H9 (cell line): ENCODE measurements around the gene SPPL3. TPM values are rescaled to one million over a fixed set of nuclear protein-coding genes. Genes with fewer than 3 reads are reported as not detected.

Source experiments
- DNase-seq: peaks from one replicate; pipeline ENCODE4 v3.0.0-alpha.2; 2017
- H2AFZ ChIP-seq: one replicate; pipeline ENCODE4 v1.6.1; 2013; ENCODE audit warnings: mild to moderate bottlenecking, low read length, control low read depth, moderate library complexity
- H2AK5ac ChIP-seq: 2 replicates; pipeline ENCODE4 v1.6.1; 2013; ENCODE audit warnings: low read length, control low read depth, mixed read lengths; ENCODE audit not compliant: insufficient read length
- H2BK120ac ChIP-seq: one replicate; pipeline ENCODE4 v1.6.1; 2013; ENCODE audit warnings: low read depth, mild to moderate bottlenecking, low read length, control low read depth, inconsistent platforms; ENCODE audit not compliant: poor library complexity, severe bottlenecking
- H2BK12ac ChIP-seq: 2 replicates; pipeline ENCODE4 v1.6.1; 2013; ENCODE audit warnings: low read length, control low read depth, mixed read lengths, low read depth; ENCODE audit not compliant: insufficient read length
- H2BK15ac ChIP-seq: 2 replicates; pipeline ENCODE4 v1.6.1; 2013; ENCODE audit warnings: low read depth, low read length, control low read depth
- H2BK20ac ChIP-seq: one replicate; pipeline ENCODE4 v1.6.1; 2013; ENCODE audit warnings: low read depth, mild to moderate bottlenecking, low read length, control low read depth, inconsistent platforms; ENCODE audit not compliant: poor library complexity, severe bottlenecking
- H2BK5ac ChIP-seq: 2 replicates; pipeline ENCODE4 v1.6.1; 2013; ENCODE audit warnings: low read length, control low read depth, mixed read lengths; ENCODE audit not compliant: insufficient read length
- H3K14ac ChIP-seq: 2 replicates; pipeline ENCODE4 v1.6.1; 2013; ENCODE audit warnings: low read length, control low read depth; ENCODE audit not compliant: insufficient read depth
- H3K18ac ChIP-seq: 2 replicates; pipeline ENCODE4 v1.6.1; 2013; ENCODE audit warnings: low read depth, mild to moderate bottlenecking, mixed read lengths, low read length, control low read depth; ENCODE audit not compliant: insufficient read length
- H3K23ac ChIP-seq: 2 replicates; pipeline ENCODE4 v1.6.1; 2013; ENCODE audit warnings: low read length, control low read depth, mixed read lengths, low read depth; ENCODE audit not compliant: insufficient read length
- H3K23me2 ChIP-seq: 2 replicates; pipeline ENCODE4 v1.6.1; 2013; ENCODE audit warnings: low read depth, mild to moderate bottlenecking, mixed read lengths, low read length, control low read depth; ENCODE audit not compliant: insufficient read length, poor library complexity, severe bottlenecking
- H3K27ac ChIP-seq: 2 replicates; pipeline ENCODE4 v1.5.1; 2013; ENCODE audit warnings: low read length, control low read depth, mixed read lengths, low read depth; ENCODE audit not compliant: insufficient read length
- H3K27me3 ChIP-seq: 2 replicates; pipeline ENCODE4 v1.6.1; 2013; ENCODE audit warnings: low read length, control low read depth, inconsistent platforms; ENCODE audit not compliant: insufficient read depth
- H3K4ac ChIP-seq: 2 replicates; pipeline ENCODE4 v1.6.1; 2013; ENCODE audit warnings: low read depth, mild to moderate bottlenecking, control low read depth, inconsistent platforms, low read length, moderate library complexity
- H3K4me1 ChIP-seq: 2 replicates; pipeline ENCODE4 v1.6.1; 2013; ENCODE audit warnings: low read length, control low read depth, inconsistent platforms; ENCODE audit not compliant: insufficient read depth
- H3K4me2 ChIP-seq: 2 replicates; pipeline ENCODE4 v1.6.1; 2013; ENCODE audit warnings: low read length, control low read depth, mixed read lengths; ENCODE audit not compliant: insufficient read length, insufficient read depth
- H3K56ac ChIP-seq: 2 replicates; pipeline ENCODE4 v1.6.1; 2013; ENCODE audit warnings: low read depth, mild to moderate bottlenecking, mixed read lengths, low read length, control low read depth; ENCODE audit not compliant: insufficient read length
- H3K79me1 ChIP-seq: 2 replicates; pipeline ENCODE4 v1.6.1; 2013; ENCODE audit warnings: low read depth, mild to moderate bottlenecking, moderate library complexity, low read length, control low read depth, inconsistent platforms; ENCODE audit not compliant: insufficient read depth, poor library complexity, severe bottlenecking
- H3K79me2 ChIP-seq: 2 replicates; pipeline ENCODE4 v1.6.1; 2013; ENCODE audit warnings: low read length, control low read depth, inconsistent platforms; ENCODE audit not compliant: insufficient read depth
- H3K9ac ChIP-seq: 2 replicates; pipeline ENCODE4 v1.6.1; 2013; ENCODE audit warnings: low read length, control low read depth, mixed read lengths; ENCODE audit not compliant: insufficient read length; ENCODE audit errors: extremely low read depth
- H3K9me3 ChIP-seq: one replicate; pipeline ENCODE4 v1.6.1; 2013; ENCODE audit warnings: low read depth, low read length, inconsistent platforms; ENCODE audit not compliant: control insufficient read depth
- H3T11ph ChIP-seq: one replicate; pipeline ENCODE4 v1.6.1; 2013; ENCODE audit warnings: mild to moderate bottlenecking, low read length, control low read depth, inconsistent platforms
- H4K20me1 ChIP-seq: one replicate; pipeline ENCODE4 v1.6.1; 2013; ENCODE audit not compliant: control insufficient read depth, insufficient read length, insufficient read depth
- H4K5ac ChIP-seq: 2 replicates; pipeline ENCODE4 v1.6.1; 2013; ENCODE audit warnings: low read depth, mild to moderate bottlenecking, mixed read lengths, low read length, control low read depth; ENCODE audit not compliant: insufficient read length
- H4K8ac ChIP-seq: replicated peaks from 2 replicates; pipeline ENCODE4 v1.6.1; 2013; ENCODE audit warnings: low read length, control low read depth, mixed read lengths, low read depth; ENCODE audit not compliant: insufficient read length
- H4K91ac ChIP-seq: 2 replicates; pipeline ENCODE4 v1.6.1; 2013; ENCODE audit warnings: low read depth, mild to moderate bottlenecking, moderate library complexity, mixed read lengths, low read length, control low read depth; ENCODE audit not compliant: insufficient read length
- H3K27ac Mint-ChIP-seq, 3 experiments: 2 replicates in 2 of 3; 3 replicates in 1 of 3; pipeline ENCODE4 v1.8.0; 2020 to 2021; ENCODE audit warnings: mixed read lengths in 3 of 3, mild to moderate bottlenecking in 1 of 3, moderate library complexity in 1 of 3
- H3K27me3 Mint-ChIP-seq: 2 replicates; pipeline ENCODE4 v1.8.0; 2021; ENCODE audit warnings: low read depth, mild to moderate bottlenecking, moderate library complexity, mixed read lengths
- H3K36me3 Mint-ChIP-seq, 3 experiments: 2 replicates in 2 of 3; 3 replicates in 1 of 3; pipeline ENCODE4 v1.8.0; 2020 to 2021; ENCODE audit warnings: low read depth in 3 of 3, mixed read lengths in 3 of 3; ENCODE audit not compliant: insufficient read depth in 1 of 3
- H3K4me1 Mint-ChIP-seq, 2 experiments: 2 replicates each; pipeline ENCODE4 v1.8.0; 2020; ENCODE audit warnings: mixed read lengths in 2 of 2
- H3K4me3 Mint-ChIP-seq, 2 experiments: 2 replicates in 1 of 2; 3 replicates in 1 of 2; pipeline ENCODE4 v1.8.0; 2020 to 2021; ENCODE audit warnings: mild to moderate bottlenecking in 2 of 2, mixed read lengths in 2 of 2, moderate library complexity in 1 of 2
- H3K9me3 Mint-ChIP-seq, 2 experiments: 2 replicates in 1 of 2; 3 replicates in 1 of 2; pipeline ENCODE4 v1.8.0; 2020; ENCODE audit warnings: mild to moderate bottlenecking in 2 of 2, mixed read lengths in 2 of 2, moderate library complexity in 1 of 2
- CTCF ChIP-seq: fragments of 200-600 bp; sonication (generic); conservative IDR thresholded peaks from 3 replicates; pipeline ENCODE4 v1.8.0; 2021; ENCODE audit warnings: antibody characterized with exemption, mild to moderate bottlenecking
- WGBS: extraction: QIAGEN DNeasy Blood & Tissue Kit; methylation state at CpG from one replicate; pipeline ENCODE4 v1.1.7; 2013; ENCODE audit warnings: missing lambda C conversion rate, low lambda C conversion rate, mixed read lengths; ENCODE audit not compliant: insufficient read length; ENCODE audit errors: extremely low coverage; 5-methylcytosine and 5-hydroxymethylcytosine counted together
- total RNA-seq: library from RNA; stranded (reverse); gene quantifications from 2 replicates; pipeline ENCODE4 v1.2.1, GENCODE V29; 2021

SPPL3 gene
- total RNA-seq, 1 experiment from 2014 or later = 46.3 TPM

- H3K27ac ChIP-seq = no peak overlapping the region
- no peak overlapping the region for H3T11ph ChIP-seq
- no peaks in the 10 kb centered on the region for H3K9me3 ChIP-seq
- H3K9me3 Mint-ChIP-seq = no peaks in the 10 kb centered on the region; a peak in 1 of 5 replicates
- no peak overlapping the region for H2AFZ ChIP-seq
- H3K18ac ChIP-seq = no peak overlapping the region
- H4K20me1 ChIP-seq = no peaks in the 10 kb centered on the region
- no peak overlapping the region for H3K27ac Mint-ChIP-seq
- peaks cover 7% of the 10 kb centered on the region; the same call in 1 of the 2 replicates for H3K27me3 Mint-ChIP-seq
- TF ChIP-seq CTCF = no peak
- no peak overlapping the region for H3K4ac ChIP-seq
- no peak overlapping the region for H2AK5ac ChIP-seq
- no peak overlapping the region for H2BK120ac ChIP-seq
- H3K4me2 ChIP-seq = no peak overlapping the region
- H4K91ac ChIP-seq = no peak overlapping the region
- no peak overlapping the region for H2BK12ac ChIP-seq
- H3K4me1 Mint-ChIP-seq = peaks cover 14 to 17% of the 10 kb centered on the region in 2 experiments
- no peak overlapping the region for H2BK20ac ChIP-seq
- no peaks in the 10 kb centered on the region for H3K27me3 ChIP-seq
- WGBS = no CpG with 5 or more reads among the region's 2 CpGs
- peaks cover 5% of the 10 kb centered on the region for H3K23me2 ChIP-seq
- 0 out of 2 replicates have a peak, but pooled peaks cover 2% of the 10 kb centered on the region for H3K79me2 ChIP-seq
- H3K23ac ChIP-seq = no peak overlapping the region
- no peak overlapping the region for H2BK15ac ChIP-seq
- no peak overlapping the region for H2BK5ac ChIP-seq
- no peak overlapping the region for H3K9ac ChIP-seq
- H4K5ac ChIP-seq = no peak overlapping the region
- H3K56ac ChIP-seq = no peak overlapping the region
- no peaks in the 10 kb centered on the region for H3K4me1 ChIP-seq
- DNase-seq = no peak
- H3K79me1 ChIP-seq = no peaks in the 10 kb centered on the region
- H4K8ac ChIP-seq = no peak overlapping the region
- H3K4me3 Mint-ChIP-seq = no peak overlapping the region
- no peak overlapping the region for H3K14ac ChIP-seq
- H3K36me3 Mint-ChIP-seq = peaks cover 28 to 63% (median 63%) of the 10 kb centered on the region in 3 experiments
These were observed 181.4 kb downstream of the SPPL3 start for GRCh38 chr12:120722784-120723183.
